DMS153 treated with DMSO at 0.1 percent for 48 hours (cell line): ENCODE measurements around the gene C12orf75.
"Not testable (repeated sequence)": the region's sequence is repeated elsewhere in the genome, so short reads cannot be mapped to it uniquely, and the experiment has no call there.

ENCODE experiments used
- DNase-seq: peaks from one replicate; lab custom pipeline; 2025; ENCODE audit not compliant: unreplicated experiment; lab: John Stamatoyannopoulos, UW

C12orf75 gene

GRCh38 chr12:105309384-105309783 is 21.1 kb upstream of the C12orf75 start:
- DNase-seq, result not testable (repeated sequence)

- DNase-seq, result not testable (repeated sequence)
Observed at GRCh38 chr12:105310476-105311085, 19.9 kb upstream of the C12orf75 start.

- DNase-seq, result not testable (repeated sequence)
Observed at GRCh38 chr12:105311936-105312335, 18.6 kb upstream of the C12orf75 start.

- DNase-seq, result not testable (repeated sequence)
Observed at GRCh38 chr12:105313755-105314154, 16.7 kb upstream of the C12orf75 start.

GRCh38 chr12:105315130-105315529 is 15.4 kb upstream of the C12orf75 start:
- DNase-seq, result no peak

GRCh38 chr12:105315726-105316125 is 14.8 kb upstream of the C12orf75 start:
- no peak for DNase-seq

GRCh38 chr12:105316931-105317852 is 13.3 kb upstream of the C12orf75 start:
- DNase-seq, result no peak

GRCh38 chr12:105317942-105318621 is 12.4 kb upstream of the C12orf75 start:
- no peak for DNase-seq

GRCh38 chr12:105318651-105319483 is 11.6 kb upstream of the C12orf75 start:
- no peak for DNase-seq

GRCh38 chr12:105319691-105320209 is 10.7 kb upstream of the C12orf75 start:
- DNase-seq, result no peak

- no peak for DNase-seq
Observed at GRCh38 chr12:105321125-105321524, 9.4 kb upstream of the C12orf75 start.

- no peak for DNase-seq
Observed at GRCh38 chr12:105322070-105322469, 8.4 kb upstream of the C12orf75 start.

GRCh38 chr12:105324704-105325103 is 5.8 kb upstream of the C12orf75 start:
- DNase-seq, result no peak

- no peak for DNase-seq
Observed at GRCh38 chr12:105325117-105325516, 5.4 kb upstream of the C12orf75 start.

GRCh38 chr12:105329926-105330282 is 587 bp upstream of the C12orf75 start:
- no peak for DNase-seq

GRCh38 chr12:105330931-105331804 is 677 bp downstream of the C12orf75 start:
- no peak for DNase-seq

- DNase-seq, result peak; percentile 28
Observed at GRCh38 chr12:105331805-105332251, 1.3 kb downstream of the C12orf75 start.

- not testable (repeated sequence) for DNase-seq
Observed at GRCh38 chr12:105332286-105332685, 1.8 kb downstream of the C12orf75 start.

- no peak for DNase-seq
Observed at GRCh38 chr12:105332925-105333324, 2.4 kb downstream of the C12orf75 start.

- DNase-seq, result peak; percentile 14
Observed at GRCh38 chr12:105334001-105334400, 3.5 kb downstream of the C12orf75 start.
